Activated T-cell treated with anti-CD3 and anti-CD28 coated beads, Interleukin-2, amount 50 U/mL, for 48 hours (primary cell): Measurements from ENCODE around the gene BCL2L15.
"Not testable (repeated sequence)": the region's sequence is repeated elsewhere in the genome, so short reads cannot be mapped to it uniquely, and the experiment has no call there.

Experiments
- DNase-seq, 2 experiments: peaks; one replicate each; pipeline ENCODE4 v3.0.0-alpha.2; 2020

The BCL2L15 gene

GRCh38 chr1:113868387-113869083 lies 18.8 kb downstream of the BCL2L15 start:
- DNase-seq: peak; percentile 40 to 44

GRCh38 chr1:113861641-113862040 lies 25.7 kb downstream of the BCL2L15 start:
- no peak for DNase-seq

GRCh38 chr1:113860891-113861290 lies 26.5 kb downstream of the BCL2L15 start:
- no peak for DNase-seq

DNA sequence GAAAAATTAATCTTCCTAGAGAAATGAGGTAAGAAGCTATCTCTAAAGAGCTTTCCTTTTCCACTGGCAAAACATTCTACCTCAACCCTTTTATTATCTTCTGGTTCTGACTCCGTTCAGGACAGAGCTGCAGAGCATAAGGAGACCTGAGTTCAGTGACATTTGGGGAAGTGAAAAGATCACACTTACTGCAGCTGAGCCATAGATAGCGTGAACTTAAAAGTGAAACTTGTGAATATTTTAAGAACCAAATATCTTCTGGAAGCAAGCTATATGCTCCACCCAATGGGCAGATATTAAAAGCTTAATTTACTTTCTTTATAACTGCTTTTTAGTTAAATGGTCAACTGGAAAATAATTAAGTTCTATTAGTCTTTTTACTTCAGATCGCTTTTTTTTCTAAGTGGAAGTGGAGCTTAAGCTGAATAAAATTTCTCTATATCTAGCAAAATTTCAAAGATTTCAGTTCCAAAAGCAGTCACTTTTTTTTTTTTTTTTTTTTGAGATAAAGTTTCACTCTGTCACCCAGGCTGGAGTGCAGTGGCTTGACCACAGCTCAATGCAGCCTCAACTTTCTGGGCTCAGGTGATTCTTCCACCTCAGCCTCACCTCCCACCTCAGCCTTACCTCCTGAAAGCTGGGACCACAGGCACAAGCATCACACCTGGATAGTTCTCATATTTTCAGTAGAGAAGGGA lies 27.8 kb downstream of the BCL2L15 start:
- DNase-seq: no peak

DNA sequence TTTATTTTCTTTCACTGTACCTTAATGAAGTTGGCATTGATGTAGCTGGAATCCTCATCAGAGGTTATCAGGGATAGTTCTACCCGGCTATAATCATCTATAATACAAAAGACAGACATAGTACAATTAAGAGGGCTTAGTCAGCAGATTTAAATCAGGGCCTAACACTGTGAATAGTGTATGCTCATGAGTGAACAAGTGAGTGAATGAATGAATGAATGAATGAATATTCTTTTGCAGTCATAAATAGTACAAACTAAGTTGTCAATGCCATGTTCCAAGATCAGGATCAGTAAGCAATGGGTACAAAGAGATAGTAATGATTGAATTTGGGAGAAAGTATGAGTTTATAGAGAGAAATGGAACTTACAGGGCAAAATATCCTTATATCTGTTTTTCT lies 28.4 kb downstream of the BCL2L15 start:
- no peak for DNase-seq

DNA sequence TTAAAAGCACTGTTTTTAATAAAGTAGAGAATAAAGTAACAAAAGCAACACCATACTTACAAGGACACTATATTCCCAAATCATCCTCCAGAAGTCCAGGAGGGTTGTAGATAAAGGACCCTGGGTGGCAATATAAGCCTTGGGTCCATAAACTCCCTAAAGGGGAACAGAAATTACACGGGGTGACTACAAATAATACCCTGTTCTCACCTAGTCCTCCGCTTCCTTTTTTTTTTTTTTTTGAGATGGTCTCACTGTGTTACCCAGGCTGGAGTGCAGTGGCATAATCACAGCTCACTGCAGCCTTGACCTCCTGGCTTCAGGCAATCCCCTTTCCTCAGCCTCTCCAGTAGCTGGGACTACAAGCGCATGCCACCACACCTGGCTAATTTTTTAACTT lies 29.0 kb downstream of the BCL2L15 start:
- DNase-seq: no peak

DNA sequence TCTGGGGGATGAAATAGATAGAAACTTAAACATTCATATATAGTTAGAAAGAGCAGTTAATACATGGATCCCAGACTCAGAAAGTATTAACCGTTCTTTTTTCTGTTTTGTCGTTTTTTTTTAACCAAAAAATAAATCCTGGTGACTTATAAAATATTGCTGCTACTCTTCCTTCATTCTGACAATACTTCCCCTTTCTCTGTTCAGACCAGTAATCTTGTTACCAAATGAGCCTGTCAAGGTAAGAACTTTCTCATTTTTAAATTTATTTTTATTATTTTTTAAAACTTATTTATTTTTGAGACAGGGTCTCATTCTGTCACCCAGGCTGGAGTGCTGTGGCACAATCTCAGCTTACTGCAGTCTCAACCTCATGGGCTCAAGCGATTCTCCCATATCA lies 29.6 kb downstream of the BCL2L15 start:
- no peak for DNase-seq

DNA sequence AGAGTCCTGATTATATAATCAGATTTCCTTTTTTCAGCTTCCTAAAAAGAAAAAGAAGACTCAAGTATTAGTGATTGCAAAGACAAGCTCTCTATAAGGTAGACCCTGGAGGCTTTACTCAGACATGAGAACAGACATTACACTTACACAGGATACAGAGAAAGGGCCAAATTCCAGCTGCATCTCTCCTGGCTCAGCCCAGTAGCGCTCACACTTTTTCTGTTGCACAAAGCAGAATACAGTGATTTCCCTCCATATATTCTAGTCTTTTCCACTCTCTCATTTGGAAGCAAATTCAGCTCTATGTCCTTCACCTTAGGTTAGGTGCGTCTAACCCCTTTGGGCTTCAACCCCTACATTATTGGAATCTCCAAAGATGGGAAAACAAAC lies 31.0 kb downstream of the BCL2L15 start:
- no peak for DNase-seq

DNA sequence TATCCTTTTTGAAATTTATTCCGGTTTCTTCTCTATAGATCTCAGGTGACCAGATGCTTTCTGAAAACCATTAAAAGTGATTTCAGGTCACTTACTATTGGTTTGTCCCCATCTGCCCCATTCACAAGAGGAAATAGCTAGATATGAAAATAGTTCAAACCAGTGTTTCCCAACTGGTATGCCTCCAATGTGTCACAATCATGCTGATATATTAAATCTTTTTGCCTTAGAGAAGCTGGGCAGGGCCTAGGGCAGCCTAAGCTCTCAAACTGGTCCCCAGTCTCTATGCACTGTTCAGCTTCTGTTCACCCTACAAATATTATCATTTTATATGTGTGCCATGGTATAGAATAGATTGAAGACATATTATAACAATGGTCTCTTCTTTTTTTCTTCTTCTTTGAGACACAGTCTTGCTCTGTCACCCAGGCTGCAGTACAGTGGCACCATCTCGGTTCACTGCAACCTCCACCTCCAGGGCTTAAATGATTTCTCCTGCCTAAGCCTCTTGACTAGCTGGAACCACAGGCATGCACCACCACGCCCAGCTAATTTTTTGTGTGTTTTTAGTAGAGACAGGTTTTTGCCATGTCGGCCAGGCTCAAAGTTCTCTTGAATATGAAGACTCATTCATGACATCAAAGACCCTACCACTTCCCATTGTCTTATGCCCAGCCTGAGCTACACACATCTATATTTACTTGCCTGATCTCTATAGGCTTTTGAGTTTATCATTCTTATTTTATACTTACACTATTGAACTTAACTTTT lies 31.6 kb downstream of the BCL2L15 start:
- DNase-seq: no peak

- no peak for DNase-seq
Observed at GRCh38 chr1:113854234-113854633, 33.1 kb downstream of the BCL2L15 start.

- not testable (repeated sequence) for DNase-seq
Observed at GRCh38 chr1:113852694-113853093, 34.7 kb downstream of the BCL2L15 start.

- DNase-seq: no peak
Observed at GRCh38 chr1:113850127-113850796, 37.1 kb downstream of the BCL2L15 start.

GRCh38 chr1:113849072-113849471 lies 38.3 kb downstream of the BCL2L15 start:
- DNase-seq: no peak

- no peak for DNase-seq
Observed at GRCh38 chr1:113846391-113847035, 40.9 kb downstream of the BCL2L15 start.

- DNase-seq: no peak
Observed at GRCh38 chr1:113836534-113836933, 50.8 kb downstream of the BCL2L15 start.

- DNase-seq: no peak
Observed at GRCh38 chr1:113835686-113836290, 51.6 kb downstream of the BCL2L15 start.

GRCh38 chr1:113834716-113835115 lies 52.7 kb downstream of the BCL2L15 start:
- DNase-seq: no peak
